HG03159 (cell line): Measurements from ENCODE around the gene MACF1.

Experiments used
- ATAC-seq: cut with Tn5 transposase; IDR thresholded peaks from one replicate; pipeline ENCODE4 v1.9.1; 2021; ENCODE audit warnings: mild to moderate bottlenecking, moderate library complexity; ENCODE audit not compliant: unreplicated experiment

Gene MACF1

DNA sequence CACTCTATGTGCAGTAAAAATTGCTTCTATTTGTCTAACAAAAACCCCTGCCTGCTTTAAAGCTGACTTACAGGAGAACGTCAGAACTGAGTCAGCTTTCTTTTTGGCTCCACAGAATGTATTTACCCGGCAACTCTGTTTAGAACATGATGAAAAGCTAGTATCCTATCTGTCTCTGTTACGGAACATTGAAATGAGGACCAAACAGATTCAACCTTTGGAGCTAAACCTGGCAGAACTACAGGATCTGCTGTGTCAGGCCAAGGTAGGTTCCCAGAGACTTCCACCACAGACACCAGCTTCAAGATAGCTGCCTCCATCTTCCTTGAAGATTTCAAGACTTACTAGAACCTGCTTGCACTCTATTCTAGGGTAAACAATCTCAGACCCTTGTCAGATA lies 132.6 kb downstream of the MACF1 start:
- no peak for ATAC-seq

DNA sequence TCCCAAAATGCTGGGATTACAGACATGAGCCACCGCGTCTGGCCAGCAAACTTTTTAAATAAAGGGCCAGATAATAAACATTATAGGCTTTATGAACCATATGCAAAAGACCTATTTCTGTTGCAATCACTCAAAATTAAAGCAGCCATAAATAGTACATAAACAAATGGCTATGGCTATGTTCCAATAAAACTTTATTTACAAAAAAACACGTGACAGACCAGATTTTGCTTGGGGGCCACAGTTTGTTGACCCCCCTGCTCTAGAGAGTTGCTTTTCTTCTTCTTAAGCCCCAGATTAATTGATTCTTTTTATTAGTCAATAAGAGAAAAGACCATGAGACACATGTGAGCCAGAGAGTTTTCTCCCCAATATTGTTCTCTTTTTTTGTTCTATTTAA lies 138.3 kb downstream of the MACF1 start:
- no peak for ATAC-seq

DNA sequence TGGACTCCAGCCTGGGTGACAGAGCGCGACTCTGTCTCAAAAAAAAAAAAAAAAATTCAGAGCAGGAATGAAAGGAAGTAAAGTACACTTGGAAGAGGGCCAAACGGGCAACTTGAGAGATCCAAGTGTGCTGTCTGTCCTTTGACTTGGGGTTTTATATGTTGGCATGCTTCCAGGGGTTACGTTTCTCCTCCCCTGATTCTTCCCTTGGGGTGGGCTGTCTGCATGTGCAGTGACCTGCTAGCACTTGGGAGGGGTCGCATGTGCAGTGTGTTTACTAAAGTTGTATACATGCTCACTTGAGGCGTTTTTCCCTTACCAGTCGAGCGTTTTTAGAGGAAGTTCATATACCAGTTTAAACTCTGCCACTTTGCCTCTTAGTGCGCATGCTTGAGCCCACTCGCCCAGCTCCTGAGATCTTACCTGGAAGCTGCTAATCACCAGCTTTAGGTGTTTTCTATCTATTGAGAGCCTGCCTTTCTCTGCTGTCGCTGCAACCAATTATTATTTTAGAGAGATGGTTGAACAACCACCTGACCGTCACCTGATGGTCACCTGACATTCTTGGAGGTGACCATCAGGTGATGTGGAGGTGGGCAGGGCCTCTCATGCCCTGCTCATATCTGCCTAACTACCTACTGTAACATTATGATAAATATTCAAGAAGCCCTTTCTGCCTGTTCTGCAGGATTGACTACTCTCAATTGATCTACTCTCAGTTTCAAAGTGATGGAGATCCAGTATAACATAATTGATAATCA lies 140.1 kb downstream of the MACF1 start:
- ATAC-seq, result no peak

DNA sequence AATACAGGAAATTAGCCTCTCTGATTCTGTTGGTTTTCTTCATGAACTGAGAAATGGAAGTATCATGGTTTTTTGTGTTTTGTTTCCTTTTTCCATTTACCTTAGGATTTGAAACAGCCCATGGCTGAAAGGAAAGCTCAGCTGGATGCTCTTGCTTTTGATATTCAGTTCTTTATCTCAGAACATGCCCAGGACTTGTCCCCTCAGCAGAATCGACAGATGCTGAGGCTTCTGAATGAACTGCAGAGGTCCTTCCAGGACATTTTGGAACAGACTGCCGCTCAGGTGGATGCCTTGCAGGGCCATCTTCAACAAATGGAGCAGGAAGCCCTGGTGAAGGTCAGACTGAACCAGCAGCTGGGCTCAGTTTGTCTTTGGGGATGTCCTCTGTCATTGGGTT lies 142.4 kb downstream of the MACF1 start:
- no peak for ATAC-seq

DNA sequence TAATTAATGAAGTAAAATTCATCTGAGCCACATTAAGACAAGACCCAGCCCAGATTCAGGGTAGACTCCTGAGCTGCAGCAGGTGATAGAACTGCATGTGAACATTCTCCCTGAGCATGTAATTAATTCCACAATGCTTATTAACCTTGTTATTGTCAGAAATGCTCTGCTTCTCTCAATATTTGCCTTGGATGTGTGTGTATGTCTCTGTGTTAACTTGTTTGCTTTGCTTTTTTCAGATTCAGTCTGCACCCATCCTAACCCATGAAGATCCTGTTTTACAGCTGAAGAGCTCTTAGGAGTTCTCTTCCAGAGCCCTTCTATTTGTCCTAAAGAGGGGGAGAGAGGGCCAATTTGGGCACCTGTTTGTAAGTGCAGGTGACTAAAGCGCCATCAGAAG lies 143.8 kb downstream of the MACF1 start:
- no peak for ATAC-seq

DNA sequence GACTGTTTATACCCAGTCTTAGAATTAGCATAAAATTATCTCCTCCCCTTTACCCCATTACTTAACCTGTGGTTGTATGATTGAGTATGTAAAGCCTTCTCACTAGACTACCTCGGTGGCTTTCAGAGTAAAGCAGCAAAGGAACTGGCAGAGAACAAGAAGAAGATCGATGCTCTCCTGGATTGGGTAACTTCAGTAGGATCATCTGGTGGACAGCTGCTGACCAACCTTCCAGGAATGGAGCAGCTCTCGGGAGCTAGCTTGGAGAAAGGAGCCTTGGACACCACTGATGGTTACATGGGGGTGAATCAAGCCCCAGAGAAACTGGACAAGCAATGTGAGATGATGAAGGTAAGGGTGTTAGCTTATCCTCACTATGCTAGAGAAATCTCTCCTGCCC lies 148.4 kb downstream of the MACF1 start:
- no peak for ATAC-seq

DNA sequence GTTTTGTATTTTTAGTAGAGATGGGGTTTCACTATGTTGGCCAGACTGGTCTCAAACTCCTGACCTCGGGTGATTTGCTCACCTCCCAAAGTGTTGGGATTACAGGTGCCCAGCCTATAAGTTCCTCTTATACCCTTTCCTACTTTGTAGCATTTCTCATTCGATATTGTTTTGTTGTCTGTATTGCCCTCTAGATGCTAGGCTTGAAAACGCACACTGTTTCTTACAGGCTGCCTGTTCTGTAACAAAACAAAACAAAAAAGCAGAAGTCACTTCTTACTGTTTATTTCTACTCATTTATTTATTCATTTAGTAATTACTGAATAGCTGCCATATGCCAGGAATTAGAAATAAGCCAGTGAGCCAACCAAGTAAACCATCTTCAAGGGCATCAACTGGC lies 150.1 kb downstream of the MACF1 start:
- ATAC-seq, result no peak

DNA sequence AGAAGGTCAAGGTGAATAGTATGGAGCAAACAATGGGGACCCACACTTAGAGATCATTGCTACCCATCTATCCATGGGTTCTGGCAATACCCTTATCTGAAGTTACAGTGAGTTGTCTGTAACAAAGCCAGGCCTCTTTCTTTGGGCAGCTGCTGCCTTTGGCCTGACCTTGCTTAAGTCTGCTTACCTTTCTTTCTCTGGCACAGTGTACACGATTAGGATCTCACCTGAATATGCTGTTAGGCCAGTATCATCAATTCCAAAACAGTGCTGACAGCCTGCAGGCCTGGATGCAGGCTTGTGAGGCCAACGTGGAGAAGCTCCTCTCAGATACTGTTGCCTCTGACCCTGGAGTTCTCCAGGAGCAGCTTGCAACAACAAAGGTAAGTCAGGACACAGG lies 154.0 kb downstream of the MACF1 start:
- ATAC-seq, result no peak

DNA sequence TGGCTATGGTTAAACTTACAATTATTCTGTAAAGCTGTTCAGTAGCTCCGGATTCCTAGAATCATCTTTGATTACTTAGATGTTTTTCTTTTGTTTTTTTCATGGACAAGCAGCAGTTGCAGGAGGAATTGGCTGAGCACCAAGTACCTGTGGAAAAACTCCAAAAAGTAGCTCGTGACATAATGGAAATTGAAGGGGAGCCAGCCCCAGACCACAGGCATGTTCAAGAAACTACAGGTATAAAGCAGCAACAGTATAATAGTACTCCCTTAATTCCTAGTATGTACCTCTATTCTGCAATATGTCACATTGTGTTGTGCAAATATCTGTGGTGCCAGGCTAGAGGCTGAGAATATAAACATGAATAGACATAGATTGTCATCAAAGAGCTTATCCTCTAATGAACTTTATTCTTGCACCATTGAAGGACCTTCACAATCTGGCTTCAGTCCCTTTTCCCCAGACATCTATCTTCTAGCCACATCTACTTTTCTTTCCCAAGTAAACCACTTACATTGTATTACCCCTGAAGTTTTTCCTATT lies 154.6 kb downstream of the MACF1 start:
- no peak for ATAC-seq

DNA sequence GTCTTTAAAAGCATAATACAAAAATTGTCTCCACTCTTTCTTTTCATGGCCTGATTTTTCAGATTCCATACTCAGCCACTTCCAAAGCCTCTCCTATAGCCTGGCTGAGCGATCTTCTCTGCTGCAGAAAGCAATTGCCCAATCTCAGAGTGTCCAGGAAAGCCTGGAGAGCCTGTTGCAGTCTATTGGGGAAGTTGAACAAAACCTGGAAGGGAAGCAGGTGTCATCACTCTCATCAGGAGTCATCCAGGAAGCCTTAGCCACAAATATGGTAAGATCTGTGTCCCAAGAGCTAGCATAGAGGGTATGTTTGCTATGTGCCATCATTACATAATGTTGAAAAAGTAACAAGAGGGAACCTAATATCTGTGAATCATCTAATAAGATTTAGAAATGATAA lies 156.2 kb downstream of the MACF1 start:
- ATAC-seq, result no peak

DNA sequence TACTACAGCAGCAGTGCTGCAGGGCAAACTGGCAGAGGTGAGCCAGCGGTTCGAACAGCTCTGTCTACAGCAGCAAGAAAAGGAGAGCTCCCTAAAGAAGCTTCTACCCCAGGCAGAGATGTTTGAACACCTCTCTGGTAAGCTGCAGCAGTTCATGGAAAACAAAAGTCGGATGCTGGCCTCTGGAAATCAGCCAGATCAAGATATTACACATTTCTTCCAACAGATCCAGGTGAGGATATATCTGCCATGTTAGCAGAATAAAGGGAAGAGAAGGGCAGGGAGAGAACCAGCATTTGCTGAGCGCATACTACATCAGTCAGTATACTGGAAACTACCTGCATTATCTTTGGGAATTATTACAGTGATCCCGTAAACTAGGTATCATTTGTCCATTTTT lies 157.0 kb downstream of the MACF1 start:
- no peak for ATAC-seq

DNA sequence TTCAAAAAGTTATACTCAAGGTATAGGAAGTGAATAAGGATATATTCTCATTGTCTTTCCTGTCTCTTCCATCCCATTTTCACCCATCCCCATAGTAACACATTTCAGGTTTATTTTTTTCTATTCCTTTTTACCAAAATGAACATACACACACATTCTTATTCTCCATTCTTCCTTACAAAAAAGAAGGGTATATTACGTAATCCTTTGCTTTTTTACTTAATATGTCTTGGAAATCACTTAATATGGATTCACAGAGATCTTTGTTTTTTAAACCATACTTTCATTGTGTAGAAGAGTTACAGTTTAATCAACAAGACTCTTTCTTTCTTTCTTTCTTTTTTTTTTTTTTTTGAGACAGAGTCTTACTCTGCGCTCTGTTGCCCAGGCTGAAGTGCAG lies 158.8 kb downstream of the MACF1 start:
- no peak for ATAC-seq

DNA sequence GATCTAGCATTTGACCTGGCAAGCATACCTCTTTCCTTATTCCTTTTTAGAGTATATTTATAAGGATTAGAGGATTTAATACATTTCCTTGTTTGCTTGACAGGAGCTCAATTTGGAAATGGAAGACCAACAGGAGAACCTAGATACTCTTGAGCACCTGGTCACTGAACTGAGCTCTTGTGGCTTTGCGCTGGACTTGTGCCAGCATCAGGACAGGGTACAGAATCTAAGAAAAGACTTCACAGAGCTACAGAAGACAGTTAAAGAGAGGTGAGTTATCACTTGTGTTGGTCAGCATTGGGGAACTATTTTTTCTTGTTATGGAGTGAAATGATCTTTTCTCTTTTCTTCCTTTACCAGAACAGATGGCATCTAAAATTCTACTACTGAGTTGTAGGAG lies 163.6 kb downstream of the MACF1 start:
- no peak for ATAC-seq

DNA sequence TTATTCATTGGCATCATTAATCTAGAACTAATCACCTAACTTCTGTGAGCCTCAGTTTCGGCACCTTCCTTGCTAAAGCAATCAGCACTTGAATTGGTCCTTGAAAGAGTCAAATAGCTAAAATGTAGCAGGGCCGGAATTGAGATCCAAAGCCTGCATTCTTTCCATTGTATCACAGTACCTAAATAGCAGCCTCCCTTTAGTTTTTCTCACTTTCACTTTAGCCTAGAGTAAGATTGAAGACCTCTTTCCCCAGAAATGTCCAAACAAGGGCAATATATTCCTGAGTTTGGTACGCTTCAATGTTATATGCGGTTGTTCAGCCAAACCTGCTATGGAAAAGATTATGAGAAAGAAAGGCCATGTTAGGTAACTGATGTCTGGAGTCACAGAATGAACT lies 165.1 kb downstream of the MACF1 start:
- no peak for ATAC-seq

DNA sequence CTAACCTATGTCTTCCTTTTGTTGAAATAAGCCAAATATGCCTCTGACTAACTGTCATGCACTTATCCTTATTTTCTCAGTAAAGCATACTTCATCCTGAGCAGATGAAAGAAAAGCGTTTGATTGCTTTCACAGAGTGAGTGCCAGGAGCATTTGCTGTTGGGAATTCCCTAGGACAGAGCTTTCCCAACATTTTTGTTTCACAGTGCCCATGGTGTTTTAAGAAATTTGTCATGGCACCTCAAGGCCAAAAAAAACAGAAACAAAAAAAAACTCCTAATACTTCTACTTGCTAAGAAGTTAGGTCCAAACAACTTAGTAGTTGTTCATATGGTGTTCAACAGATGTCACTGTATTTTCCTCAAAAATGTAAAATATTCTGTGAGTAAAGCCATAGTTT lies 166.1 kb downstream of the MACF1 start:
- ATAC-seq, result no peak

DNA sequence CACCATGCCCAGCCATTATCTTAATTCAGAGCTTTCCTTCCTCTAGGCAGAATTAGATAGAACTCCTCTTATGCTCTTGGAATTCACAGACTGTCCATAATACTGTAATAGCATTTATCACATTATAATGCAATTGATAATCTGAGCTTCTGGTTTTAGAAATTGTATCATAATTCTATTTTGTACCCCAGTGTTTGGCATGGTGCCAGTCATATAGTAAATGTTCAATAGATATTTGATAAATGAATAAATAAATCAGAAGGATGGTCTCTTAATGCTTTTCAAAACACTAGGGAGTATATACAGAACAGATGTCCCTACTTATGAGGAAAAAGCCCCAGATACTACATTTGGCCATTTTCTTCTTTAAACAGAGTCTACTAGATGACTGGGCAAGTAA lies 167.6 kb downstream of the MACF1 start:
- no peak for ATAC-seq

DNA sequence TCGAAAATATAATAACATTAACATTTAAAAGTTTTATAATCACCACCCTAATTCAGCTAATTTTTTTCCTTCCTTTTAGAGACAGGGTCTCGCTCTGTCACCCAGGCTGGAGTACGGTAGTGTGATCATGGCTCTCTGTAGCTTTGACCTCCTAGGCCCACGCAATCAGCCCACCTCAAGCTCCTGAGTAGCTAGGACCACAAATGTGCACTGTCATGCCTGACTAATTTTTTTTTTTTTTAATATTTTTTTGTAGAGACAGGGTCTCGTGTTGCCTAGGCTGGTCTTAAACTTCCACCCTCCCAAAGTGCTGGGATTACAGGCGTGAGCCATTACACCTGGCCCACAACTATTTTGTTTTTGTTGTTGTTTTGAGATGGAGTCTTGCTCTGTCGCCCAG lies 172.2 kb downstream of the MACF1 start:
- ATAC-seq, result no peak

DNA sequence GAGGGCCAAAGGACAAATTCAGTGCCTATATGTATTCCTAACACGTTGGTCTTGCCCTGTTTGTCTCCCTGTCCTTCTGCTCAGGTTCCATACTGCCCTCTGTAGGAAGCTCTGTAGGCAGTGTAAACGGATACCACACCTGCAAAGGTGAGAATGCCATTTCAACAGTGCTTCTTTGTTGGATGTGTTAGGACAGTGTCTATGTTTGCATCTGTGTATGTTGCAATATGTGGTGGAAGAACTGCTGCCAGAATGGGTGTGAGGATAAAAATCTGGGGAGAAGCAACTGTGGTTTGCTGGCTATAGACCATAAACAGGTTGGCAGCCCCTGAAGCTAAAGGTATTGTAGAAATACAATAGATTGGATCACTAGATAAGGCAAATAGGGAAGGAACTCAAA lies 173.9 kb downstream of the MACF1 start:
- ATAC-seq, result no peak

DNA sequence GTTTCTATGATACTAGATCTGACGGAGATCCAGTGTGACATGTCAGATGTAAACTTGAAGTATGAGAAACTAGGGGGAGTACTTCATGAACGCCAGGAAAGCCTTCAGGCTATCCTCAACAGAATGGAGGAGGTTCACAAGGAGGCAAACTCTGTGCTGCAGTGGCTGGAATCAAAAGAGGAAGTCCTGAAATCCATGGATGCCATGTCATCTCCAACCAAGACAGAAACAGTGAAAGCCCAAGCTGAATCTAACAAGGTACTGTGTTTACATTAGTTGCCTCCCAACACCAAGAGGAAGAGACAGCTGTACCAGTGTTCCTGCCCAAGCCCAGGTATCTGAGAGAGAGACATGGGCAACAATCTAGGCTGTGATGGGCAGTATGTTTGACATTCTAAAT lies 174.7 kb downstream of the MACF1 start:
- ATAC-seq, result no peak

DNA sequence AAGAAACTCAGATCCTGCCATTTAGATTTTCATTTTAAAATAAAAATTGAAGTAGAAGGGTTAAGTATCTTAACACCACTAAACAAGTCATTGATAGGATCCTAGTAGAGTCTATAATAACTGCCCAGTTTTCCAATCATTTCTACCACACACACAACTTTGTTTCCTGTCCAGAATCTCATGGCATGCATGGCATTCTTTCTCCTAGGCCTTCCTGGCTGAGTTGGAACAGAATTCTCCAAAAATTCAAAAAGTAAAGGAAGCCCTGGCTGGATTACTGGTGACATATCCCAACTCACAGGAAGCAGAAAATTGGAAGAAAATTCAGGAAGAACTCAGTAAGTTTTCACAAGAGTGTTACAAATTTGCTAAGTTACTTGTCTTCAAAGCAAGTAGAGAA lies 175.5 kb downstream of the MACF1 start:
- no peak for ATAC-seq

DNA sequence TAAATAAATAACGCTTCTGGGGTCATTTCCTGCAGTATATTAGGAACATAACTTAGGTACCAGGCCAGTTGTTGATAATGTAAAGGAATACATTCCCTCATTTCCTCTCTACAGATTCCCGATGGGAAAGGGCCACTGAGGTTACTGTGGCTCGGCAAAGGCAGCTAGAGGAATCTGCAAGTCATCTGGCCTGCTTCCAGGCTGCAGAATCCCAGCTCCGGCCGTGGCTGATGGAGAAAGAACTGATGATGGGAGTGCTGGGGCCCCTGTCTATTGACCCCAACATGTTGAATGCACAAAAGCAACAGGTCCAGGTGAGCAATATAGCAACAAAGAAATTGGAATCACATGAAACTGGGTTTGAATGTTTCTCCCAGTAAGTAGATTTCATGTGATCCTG lies 177.3 kb downstream of the MACF1 start:
- ATAC-seq, result no peak

DNA sequence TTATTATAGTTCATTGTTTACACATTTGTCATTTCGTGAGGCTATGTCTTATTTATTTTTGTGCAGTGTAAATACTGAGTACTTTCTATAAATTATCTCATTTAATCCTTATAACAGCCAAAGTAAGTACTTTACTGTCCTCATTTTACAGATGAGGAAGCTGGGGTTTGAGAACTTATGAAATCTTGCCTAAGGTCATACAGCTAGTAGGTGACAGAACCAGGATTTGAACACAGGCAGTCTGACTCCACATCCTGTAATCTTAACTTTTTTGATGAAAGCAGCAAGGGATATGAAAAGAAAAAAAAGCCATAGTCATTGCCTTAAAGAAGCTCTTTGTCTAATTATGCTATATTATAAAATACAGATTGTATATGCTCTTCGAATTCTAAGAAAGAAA lies 179.8 kb downstream of the MACF1 start:
- no peak for ATAC-seq
